GM21423 (cell line): ENCODE results near the gene HENMT1.
"Not testable (repeated sequence)": the region's sequence is repeated elsewhere in the genome, so short reads cannot be mapped to it uniquely, and the experiment has no call there.

Experiments used
- ATAC-seq: cut with Tn5 transposase; IDR thresholded peaks from one replicate; pipeline ENCODE4 v1.9.1; 2021; ENCODE audit warnings: mild to moderate bottlenecking, moderate library complexity; ENCODE audit not compliant: unreplicated experiment

HENMT1 gene

DNA sequence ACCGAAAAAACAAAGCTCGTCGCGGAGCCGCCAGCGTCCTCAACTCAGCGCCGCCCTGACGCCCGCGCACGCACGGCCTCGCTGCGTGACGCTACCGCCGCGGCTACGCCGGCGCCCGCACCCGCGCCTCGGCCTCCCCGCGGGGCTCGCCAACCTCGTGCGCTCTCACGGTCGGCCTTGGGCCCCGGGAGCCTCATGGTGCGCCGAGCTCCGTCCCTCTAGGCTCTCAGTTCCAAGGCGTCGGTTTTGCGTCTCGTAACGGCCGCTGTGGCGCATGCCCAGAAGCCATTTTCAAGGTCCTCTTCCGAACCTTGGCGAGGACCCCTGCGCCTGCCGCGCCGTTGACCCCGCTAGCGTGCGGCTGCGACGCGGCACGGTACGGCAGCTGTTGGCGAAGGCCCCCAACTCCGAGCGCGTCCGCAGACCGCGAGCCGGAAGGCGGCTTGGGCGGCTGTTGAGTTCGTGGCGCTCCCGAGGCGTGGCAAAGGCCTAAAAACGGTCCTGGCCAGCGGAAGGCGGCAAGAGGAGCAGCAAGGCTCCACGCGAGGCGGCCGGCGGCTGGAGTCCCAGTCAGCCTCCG, at the start of gene HENMT1:
Gene HENMT1, minus strand, starts transcription at position 64 of the 580 bp plus-strand sequence. CDS start 1,209 bp downstream, outside the sequence.
- ATAC-seq = peak; percentile 87

DNA sequence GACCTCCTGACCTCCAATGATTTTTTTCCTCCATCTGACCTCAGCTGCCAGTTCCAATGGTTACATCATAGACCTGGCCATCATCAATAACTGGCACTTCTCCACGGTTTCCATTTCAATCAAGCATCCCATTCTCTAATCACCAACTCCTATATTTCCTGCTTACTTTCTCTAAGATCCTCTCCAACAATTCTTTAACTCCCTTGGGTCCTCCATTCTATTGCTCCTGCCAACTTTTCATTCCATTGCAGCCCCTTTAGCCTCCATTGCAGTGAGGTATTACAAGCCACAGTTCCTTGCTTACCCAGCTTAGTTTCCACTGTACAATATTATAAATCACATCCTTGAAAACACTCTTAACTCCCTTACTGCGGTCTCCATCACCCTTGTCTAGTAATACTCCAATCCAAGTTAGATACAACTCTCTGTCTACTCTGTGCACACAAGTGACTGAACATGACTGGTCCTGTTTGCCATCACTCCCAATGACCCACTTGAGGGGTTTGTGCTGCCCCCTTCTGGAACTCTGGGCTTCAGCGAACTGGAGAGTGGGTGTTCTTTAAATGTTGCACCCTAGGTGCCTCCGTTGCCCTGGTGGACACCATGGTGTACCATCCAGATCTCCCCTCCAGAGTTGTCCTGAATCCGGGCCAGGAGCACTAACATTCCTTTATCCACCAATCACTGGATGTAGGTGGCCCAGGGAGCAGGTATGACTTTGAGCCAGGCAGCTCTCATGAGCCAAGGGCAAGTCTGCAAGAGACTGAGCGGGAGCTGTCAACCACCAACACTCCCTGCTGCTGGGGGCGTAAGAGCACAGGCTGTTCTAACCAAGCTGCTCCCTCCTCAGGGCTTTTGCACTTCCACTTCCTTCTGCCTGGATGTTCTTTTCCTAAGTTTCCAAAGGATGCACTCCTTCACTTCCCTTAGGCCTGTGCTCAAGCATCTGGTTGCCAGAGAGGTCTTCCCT, 48.1 kb upstream of the HENMT1 start:
- ATAC-seq = peak; percentile 55

DNA sequence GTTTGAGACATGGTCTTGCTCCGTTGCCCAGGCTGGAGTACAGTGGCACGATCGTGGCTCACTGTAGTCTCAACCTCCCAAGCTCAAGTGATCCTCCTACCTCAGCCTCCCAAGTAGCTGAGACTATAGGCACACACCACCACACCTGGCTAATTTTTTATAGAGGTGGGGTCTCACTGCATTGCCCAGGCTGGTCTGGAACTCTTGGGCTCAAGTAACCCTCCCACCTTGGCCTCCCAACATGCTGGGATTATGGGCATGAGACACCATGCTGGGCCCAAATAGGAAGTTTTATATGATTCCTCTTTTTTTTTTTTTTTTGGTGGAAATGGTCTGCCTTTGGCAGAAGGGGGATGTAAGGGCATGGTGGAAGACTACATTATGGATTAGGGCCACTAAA, 45.8 kb upstream of the HENMT1 start:
- no peak for ATAC-seq

DNA sequence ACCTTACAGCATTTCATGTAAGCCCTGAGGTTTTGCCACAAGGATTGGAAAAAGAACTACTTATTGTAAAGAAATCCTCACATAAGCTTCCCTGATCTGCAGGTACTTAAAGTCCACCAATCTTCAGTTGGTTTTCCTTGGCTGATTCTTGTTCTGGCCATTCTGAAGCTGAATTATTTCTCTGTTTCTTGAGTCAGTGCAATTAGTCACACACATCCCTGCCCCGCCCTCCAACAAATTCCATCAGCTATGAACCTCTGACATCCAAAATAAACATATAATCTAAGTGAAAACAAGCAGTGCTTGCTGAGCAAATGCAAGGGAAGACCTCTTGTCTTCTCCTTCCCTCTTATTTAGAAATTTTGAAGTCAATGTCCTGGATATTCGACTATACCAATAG, 43.6 kb upstream of the HENMT1 start:
- no peak for ATAC-seq

DNA sequence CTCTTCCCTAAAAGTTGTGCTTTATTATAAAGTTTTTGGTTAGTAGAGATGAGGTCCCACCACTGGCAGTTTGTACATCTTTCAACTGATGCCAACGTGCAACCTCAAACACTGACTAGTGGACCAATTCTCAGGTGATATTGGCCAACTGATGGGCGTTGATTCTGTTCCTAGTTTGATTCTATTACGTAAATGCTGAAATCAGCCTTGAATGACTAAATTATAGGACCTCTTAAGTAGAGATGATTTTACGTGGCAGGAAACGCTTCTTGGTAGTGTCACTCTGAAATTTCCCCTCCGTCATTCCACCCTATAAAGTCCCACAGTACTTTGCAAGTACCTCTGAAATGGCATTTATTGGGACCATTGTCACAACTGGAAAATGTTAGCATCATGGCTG, 43.0 kb upstream of the HENMT1 start:
- no peak for ATAC-seq

DNA sequence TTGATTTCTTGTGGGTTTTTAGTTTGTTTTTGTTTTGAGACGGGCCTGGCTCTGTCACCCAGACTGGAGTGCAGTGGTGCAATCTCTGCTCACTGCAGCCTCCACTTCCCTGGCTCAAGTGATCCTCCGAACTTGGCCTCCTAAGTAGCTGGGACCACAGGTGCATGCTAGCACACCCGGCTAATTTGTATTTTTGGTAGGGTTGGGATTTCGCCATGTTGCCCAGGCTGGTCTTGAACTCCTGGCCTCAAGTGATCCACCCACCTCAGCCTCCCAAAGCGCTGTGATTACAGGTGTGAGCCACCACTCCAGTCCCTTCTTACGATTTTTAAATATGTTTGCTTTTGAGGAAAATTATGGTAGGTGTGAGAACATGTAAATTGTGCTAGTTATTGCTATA, 41.2 kb upstream of the HENMT1 start:
- ATAC-seq = not testable (repeated sequence)

DNA sequence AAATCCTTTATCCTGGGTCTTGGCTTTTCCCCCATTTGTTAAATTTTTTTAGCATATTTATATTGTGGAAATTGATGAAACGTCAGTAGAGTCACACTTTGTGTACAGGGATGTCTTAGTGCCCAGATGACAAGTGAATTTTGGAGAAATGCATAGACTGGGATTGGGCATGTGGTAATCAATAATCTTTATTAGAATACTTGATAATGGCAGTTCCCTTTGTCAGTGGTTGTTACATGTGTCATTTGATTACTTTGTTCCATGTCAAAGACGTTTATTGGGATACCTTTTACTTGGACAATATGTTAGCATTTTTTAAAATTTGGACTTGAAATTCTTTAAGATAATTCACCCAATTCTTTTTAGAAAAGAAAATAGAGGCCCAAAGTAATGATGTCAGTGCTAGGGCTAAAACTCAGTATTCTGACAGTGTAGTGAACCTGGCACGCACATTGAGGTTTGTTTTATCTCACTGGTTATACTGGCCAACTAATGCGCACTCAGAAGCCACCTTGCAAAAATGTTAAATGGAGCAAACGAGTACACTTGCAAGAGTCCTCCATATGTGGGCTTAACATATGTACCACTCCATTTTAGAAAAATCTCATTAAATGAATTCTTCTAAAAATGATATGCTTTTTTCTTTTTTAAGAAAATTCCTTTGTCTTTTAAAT, 40.4 kb upstream of the HENMT1 start:
- ATAC-seq = no peak

DNA sequence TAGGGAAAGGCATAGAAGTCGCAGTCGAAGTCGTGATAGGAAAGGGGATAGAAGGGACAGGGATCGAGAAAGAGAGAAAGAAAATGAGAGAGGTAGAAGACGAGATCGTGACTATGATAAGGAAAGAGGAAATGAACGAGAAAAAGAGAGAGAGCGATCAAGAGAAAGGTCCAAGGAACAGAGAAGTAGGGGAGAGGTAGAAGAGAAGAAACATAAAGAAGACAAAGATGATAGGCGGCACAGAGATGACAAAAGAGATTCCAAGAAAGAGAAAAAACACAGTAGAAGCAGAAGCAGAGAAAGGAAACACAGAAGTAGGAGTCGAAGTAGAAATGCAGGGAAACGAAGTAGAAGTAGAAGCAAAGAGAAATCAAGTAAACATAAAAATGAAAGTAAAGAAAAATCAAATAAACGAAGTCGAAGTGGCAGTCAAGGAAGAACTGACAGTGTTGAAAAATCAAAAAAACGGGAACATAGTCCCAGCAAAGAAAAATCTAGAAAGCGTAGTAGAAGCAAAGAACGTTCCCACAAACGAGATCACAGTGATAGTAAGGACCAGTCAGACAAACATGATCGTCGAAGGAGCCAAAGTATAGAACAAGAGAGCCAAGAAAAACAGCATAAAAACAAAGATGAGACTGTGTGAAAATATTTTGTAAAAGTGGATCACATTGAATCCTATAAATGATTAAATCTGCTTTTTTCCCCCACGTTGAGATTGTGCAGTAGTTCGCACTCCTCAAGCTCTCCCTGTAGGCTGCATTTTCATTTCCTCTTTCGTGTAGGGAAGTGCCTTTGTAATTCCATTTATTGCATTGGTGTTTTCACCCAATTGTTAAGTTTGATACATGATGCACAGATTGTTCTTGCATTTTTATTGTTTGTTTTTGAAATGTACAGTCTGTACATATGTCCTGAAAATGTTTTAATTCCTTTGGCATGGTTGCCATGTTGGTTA, 38.8 kb upstream of the HENMT1 start:
- no peak for ATAC-seq

DNA sequence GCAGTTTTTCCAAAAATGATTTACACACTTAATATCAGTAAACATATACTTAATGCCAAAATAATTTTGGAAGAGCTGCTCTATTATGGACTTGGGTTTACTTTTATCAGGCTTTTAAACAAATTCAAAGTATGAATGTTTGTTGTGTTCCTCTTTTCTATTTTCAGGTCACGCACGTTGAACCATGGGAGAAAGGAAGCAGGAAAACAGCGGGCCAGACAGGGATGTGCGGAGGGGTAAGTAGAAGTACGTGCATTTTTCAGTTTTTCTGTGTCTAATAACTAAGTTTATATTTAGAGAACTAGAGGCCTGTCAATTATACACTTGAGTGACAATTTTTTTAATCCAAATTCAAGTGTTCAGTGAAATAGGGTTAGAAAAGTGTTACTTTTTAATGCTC, 34.6 kb upstream of the HENMT1 start:
- ATAC-seq = no peak

DNA sequence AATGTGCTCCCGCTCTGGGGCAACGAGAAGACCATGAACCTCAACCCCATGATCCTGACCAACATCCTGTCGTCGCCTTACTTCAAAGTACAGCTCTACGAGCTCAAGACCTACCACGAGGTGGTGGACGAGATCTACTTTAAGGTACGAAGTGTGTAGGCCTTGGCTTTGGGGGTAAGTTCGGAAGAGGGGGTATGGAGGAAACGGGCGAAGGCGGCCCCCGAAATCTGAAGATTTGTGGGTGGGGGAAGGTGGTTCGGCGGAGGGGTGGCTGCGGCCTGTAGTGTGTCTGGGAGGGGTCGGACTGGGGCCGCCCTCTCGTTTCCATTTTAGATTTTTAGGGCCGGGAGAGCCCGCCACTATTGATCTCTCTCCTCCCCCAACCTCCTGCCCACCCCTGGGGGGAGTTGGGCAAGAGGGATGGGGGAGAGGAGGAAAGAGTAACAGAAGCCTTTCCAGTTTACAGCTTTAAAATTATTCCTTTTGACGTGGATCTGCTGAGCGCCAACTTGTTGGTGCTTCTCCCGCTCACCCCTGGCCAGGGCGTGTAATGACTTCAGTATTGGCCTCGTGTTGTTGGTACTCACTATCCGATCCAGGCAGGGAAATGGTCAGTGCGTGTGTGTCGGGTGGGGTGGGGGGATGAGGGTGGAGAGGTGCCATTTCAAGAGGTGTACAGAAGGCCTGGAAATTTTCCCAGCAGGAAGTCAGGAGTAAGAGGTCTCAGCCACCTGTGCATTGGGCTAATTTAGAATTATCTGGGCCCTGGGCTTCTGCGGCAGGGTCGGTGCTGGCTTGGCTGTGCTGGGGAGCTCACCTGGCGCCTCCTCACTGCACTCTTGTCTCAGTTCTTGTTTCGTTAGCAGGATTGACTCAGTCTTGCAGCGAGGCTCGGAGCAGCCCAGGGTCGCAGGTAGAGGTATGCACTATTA, 32.1 kb upstream of the HENMT1 start:
- peak; percentile 53 for ATAC-seq

DNA sequence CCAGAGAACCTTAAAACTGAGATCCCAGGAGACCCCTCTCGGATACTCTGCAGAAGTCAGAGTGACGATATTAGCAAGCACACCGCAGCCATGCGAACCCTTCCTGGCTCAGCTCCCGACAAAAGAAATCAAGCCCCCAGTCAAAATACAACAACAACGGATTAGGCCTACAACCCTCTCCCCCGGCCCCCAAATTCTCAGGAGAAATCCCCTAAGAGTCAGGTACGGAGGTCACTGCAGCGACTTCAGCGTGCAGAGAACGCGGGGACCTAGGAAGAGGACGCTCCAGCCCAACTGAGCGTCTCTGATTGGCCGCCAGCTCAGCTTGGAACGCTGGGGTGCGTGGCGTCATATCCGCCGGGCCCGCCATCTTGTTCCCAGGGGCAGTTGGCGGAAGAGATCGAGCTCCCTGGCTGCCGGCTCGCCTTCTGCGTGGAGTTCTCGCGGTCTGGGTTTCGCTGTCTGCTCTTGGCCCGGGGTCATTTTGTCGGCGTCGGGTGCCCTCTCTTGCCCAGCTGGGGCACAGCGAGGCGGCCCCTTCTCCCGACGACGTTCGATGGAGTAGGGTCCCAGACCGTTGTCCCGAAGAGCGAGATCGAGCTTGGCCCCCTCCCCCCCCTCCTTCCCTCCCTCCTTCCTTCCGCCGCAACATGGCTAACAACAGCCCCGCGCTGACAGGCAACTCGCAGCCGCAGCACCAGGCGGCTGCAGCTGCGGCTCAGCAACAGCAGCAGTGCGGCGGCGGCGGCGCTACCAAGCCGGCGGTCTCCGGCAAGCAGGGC, 31.2 kb upstream of the HENMT1 start, which contains the start of gene PRPF38B:
Gene PRPF38B, plus strand, starts transcription at position 369 of the 782 bp plus-strand sequence. Its CDS starts 282 bp downstream, at position 651.
- ATAC-seq = peak; percentile 92

DNA sequence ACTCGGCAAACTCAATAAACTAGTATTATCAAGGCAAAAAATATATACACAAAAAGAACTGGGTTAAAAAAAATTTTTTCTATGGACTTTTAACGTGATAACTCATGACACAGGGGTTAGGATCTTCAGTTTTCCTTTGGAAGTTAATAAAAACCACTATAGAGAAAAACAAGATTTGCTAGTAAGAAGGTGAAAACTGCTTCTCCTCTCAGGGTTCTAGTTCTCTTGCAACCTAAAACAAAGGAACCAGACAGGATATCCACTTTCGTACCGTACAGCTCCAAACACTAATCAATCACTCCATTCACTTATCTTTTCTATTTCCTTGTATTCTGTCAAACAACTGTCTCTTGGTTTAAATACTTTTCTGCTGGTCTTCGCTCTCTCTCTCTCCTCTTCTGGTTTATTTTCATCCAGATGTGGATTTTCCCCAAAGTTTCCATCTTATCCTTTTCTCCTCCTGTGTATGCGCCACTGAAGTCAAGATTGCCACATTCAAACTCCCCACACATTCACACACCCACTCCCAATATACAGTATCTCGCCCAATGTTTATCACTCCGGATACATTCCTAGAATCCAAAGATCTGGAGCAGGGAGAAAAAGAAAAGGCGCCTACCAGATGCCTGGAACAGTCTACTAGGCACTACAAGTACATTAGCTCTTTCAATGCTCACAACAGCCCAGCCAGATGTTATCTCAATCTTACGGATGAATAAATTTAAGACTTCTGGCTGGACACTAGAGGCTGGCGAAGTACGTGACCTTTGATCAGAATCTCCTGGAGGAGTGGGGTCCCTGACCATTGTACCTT, 30.4 kb upstream of the HENMT1 start:
- ATAC-seq = peak; percentile 0

DNA sequence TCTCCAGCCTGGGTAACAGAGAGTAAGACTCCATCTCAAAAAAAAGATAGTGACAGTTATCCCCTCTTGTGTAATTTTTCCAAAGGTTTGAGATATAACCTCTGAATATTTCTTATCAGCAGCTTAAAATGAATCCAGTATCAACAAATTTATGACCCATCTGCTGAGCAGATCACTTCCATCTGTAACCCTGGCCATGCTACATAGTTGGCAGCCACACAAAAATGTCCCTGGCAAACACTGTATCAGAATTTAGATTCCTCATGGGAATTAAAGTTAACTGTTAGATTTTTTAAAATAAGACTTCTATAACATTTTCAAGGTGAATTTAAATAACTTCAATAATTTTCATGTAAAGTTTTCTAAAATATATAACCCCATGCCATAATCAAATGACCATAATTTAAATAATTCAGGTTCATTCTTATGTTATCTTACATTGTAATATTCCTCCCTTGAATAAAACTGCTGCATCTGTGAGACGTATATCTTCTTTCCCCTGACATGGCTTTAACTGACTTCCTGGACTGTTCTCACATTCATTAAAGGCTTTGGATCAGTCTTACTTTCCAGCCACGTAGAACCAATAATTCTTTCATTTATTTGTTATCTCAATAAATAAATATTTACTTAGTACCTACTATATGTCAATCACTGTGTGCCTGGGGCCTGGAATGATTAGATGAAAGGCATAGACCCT, 25.9 kb upstream of the HENMT1 start:
- no peak for ATAC-seq

DNA sequence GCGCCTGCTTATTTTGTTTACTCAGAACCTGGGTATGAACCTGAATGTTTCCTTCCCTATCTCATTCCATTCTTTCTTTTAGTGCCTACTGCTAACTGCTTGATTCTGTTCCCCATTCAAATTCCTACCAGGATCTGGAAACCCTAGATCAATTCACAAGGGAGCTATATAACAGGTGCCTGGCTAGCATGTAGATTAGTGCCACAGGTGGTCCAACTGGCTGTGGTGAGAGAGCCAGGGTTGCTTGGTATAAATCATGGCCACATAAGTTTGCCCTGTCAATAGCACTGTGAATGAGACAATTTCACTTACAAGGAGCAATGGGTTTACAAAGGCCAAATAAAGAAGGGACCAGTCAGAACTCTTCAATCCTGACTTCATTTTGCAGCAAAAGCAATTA, 24.6 kb upstream of the HENMT1 start:
- no peak for ATAC-seq

DNA sequence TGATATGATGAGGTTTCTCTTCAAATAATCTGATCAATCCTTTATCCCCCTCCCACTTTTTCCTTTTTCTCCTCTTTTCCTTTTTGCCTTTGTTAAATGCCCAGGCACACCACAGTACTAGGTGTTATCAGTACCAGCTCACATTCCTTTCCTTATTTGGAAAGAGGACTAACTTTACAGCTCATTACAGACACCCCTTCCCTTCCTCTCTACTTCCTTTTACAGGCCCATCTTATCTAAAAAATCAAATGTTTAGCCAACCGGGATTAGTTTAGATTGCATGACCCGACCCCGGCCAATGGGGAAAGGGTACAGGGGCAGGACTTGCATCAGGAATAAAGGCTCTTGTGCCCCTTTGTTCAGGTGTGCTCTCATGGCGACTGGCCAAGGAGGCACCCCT, 20.8 kb upstream of the HENMT1 start:
- ATAC-seq = not testable (repeated sequence)

DNA sequence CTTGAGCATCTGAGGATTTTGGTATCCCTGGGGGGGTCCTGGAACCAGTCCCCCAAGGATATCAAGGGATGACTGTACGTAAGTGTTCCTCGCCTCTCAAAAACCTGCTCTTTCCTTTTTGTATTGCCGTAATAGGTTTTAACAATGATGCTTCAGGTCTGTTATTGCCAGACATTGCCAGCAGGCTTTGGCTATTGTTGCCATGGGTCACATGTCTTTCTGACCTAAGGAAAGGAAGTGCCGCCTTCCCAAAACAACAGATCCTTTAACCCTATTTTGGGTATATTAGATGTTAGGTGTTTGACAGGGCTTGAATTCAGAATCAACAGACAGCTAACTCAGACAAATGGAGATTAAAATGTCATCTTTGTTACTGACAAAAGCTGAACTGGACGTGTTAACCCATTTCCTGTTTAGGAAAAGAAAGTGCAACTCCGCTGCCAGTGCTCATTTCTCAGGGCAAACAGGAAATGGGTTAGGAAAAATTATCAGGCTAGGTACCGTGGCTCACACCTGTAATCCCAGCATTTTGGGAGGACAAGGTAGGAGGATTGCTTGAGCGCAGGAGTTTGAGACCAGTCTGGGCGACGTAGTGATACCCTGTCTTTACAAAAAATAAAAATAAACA, 18.8 kb upstream of the HENMT1 start:
- ATAC-seq = no peak

DNA sequence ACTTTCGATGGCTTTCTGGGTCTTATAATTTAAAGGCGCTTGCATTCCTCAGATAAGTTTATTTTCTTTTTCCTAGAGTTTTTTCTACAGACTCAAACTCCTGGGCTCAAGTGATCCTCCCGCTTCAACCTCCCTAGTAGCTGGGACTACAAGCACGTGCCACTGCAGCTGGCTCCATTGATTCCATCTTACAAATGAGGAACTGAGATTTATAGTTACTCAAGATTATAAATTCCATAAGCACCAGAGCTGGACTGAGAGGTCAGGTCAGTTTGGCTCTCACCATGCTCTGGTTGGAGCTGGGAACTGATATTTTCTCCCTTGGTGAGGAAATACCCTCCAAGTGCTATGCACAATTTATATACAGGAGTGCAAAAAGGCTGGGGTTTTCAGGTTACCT, 17.8 kb upstream of the HENMT1 start:
- ATAC-seq = no peak
